B cell (primary cell): ENCODE results near the gene RSPH10B2. TPM values are rescaled to one million over a fixed set of nuclear protein-coding genes. Genes with fewer than 3 reads are reported as not detected.
"Not testable (repeated sequence)": the region's sequence is repeated elsewhere in the genome, so short reads cannot be mapped to it uniquely, and the experiment has no call there.

Experiments used
- ATAC-seq: fragments of 200-7000 bp; cut with Tn5 transposase; one replicate; pipeline ENCODE4 v1.10.0; 2021; ENCODE audit warnings: low read depth, mild to moderate bottlenecking, moderate number of reproducible peaks, moderate library complexity
- CTCF ChIA-PET: fragments of 350-600 bp; sonication (Branson Sonifier 250); formaldehyde crosslinking; loops from one replicate; lab custom pipeline; 2021; ENCODE audit warnings: antibody characterized with exemption, inconsistent platforms; lab: Charles Lee
- POLR2A ChIA-PET: fragments of 350-600 bp; sonication (Branson Sonifier 250); formaldehyde crosslinking; loops from one replicate; lab custom pipeline; 2021; ENCODE audit warnings: antibody characterized with exemption; lab: Charles Lee
- DNase-seq: peaks from one replicate; pipeline ENCODE4 v3.0.0; 2013
- H2AFZ ChIP-seq: 2 replicates; pipeline ENCODE4 v1.6.1; 2012; ENCODE audit warnings: mild to moderate bottlenecking, low read depth, low read length; ENCODE audit not compliant: insufficient read depth, poor library complexity, severe bottlenecking
- H3K27ac ChIP-seq, 2 donors: 1 replicate in 1 of 2; 2 replicates in 1 of 2; pipeline ENCODE4 v1.5.1; 2012 to 2013; ENCODE audit warnings: low read length in 2 of 2, mild to moderate bottlenecking in 2 of 2, moderate library complexity in 1 of 2
- H3K27me3 ChIP-seq, 4 experiments: fragments of 200-600 bp in 1 of 4; sonication (generic) in 1 of 4; replicated peaks in 1 of 4; 1 replicate in 2 of 4; 2 replicates in 2 of 4; pipeline versions ENCODE4 v1.6.1 to v1.7.0; 2013 to 2016; ENCODE audit warnings: low read length in 3 of 4, mild to moderate bottlenecking in 2 of 4, mixed read lengths in 1 of 4, moderate library complexity in 1 of 4; ENCODE audit not compliant: insufficient read depth in 4 of 4, control insufficient read depth in 3 of 4; ENCODE audit errors: control extremely low read depth in 1 of 4
- H3K36me3 ChIP-seq, 2 experiments: replicated peaks in 1 of 2; 1 replicate in 1 of 2; 2 replicates in 1 of 2; pipeline versions ENCODE4 v1.6.1 to v1.7.1; 2013; ENCODE audit warnings: low read length in 1 of 2; ENCODE audit not compliant: insufficient read depth in 2 of 2, control insufficient read depth in 1 of 2; ENCODE audit errors: control extremely low read depth in 1 of 2, extremely low read depth in 1 of 2
- H3K4me1 ChIP-seq, 2 donors: fragments of 200-600 bp in 1 of 2; sonication (generic) in 1 of 2; 1 replicate in 1 of 2; 2 replicates in 1 of 2; pipeline versions ENCODE4 v1.5.1 to v1.6.1; 2013 to 2017; ENCODE audit warnings: low read length in 2 of 2; ENCODE audit not compliant: control insufficient read depth in 2 of 2, insufficient read depth in 2 of 2
- H3K4me2 ChIP-seq: replicated peaks from 2 replicates; pipeline ENCODE3; 2012; ENCODE audit warnings: mild to moderate bottlenecking, low read depth, low read length; ENCODE audit not compliant: poor library complexity, severe bottlenecking
- H3K4me3 ChIP-seq, 5 experiments: fragments of 200-600 bp in 1 of 5; sonication (generic) in 1 of 5; 1 replicate in 3 of 5; 2 replicates in 2 of 5; pipeline versions ENCODE4 v1.5.1 to v1.7.0; 2011 to 2016; ENCODE audit warnings: low read length in 4 of 5, mild to moderate bottlenecking in 4 of 5, low read depth in 2 of 5, control low read depth in 1 of 5, moderate library complexity in 1 of 5; ENCODE audit not compliant: insufficient read depth in 1 of 5; ENCODE audit errors: control extremely low read depth in 1 of 5, extremely low read depth in 1 of 5
- H3K79me2 ChIP-seq: fragments of 200-600 bp; sonication (generic); one replicate; pipeline ENCODE4 v1.6.0; 2016; ENCODE audit warnings: low read length; ENCODE audit not compliant: control insufficient read depth, insufficient read depth
- H3K9ac ChIP-seq: fragments of 200-600 bp; sonication (generic); 2 replicates; pipeline ENCODE4 v1.6.1; 2017; ENCODE audit warnings: mild to moderate bottlenecking, low read length, moderate library complexity
- H3K9me3 ChIP-seq, 3 donors: one replicate each; pipeline versions ENCODE4 v1.6.1 to v1.7.1; 2013; ENCODE audit warnings: low read length in 2 of 3; ENCODE audit not compliant: control insufficient read depth in 2 of 3, insufficient read depth in 1 of 3; ENCODE audit errors: control extremely low read depth in 1 of 3
- H4K20me1 ChIP-seq: 2 replicates; pipeline ENCODE4 v1.6.0; 2012; ENCODE audit warnings: mild to moderate bottlenecking, low read length; ENCODE audit not compliant: insufficient read depth, control insufficient read depth, poor library complexity, severe bottlenecking
- H3K27ac Mint-ChIP-seq: one replicate; pipeline ENCODE4 v1.8.0; 2021; ENCODE audit warnings: mixed read lengths
- H3K27me3 Mint-ChIP-seq: one replicate; pipeline ENCODE4 v1.8.0; 2021; ENCODE audit warnings: mixed read lengths
- H3K4me1 Mint-ChIP-seq: one replicate; pipeline ENCODE4 v1.8.0; 2021; ENCODE audit warnings: mixed read lengths
- H3K4me3 Mint-ChIP-seq: one replicate; pipeline ENCODE4 v1.8.0; 2021; ENCODE audit warnings: mixed read lengths
- H3K9me3 Mint-ChIP-seq: one replicate; pipeline ENCODE4 v1.8.0; 2022; ENCODE audit warnings: mixed read lengths; ENCODE audit not compliant: insufficient read depth
- EZH2 ChIP-seq: IDR thresholded peaks from 2 replicates; pipeline ENCODE4 v1.6.1; 2012; ENCODE audit warnings: borderline replicate concordance, low read depth, mild to moderate bottlenecking, moderate library complexity, low read length; ENCODE audit not compliant: insufficient read depth, poor library complexity, severe bottlenecking
- WGBS: methylation state at CpG from one replicate; pipeline ENCODE4 v1.1.5; 2013; ENCODE audit warnings: missing lambda C conversion rate; ENCODE audit not compliant: insufficient coverage; 5-methylcytosine and 5-hydroxymethylcytosine counted together
- intact Hi-C: fragments of 100-400 bp; cut with micrococcal nuclease; formaldehyde crosslinking; loops from one replicate; pipeline ENCODE4 v1.10.0; 2022
- polyA plus RNA-seq: library from polyadenylated mRNA; depleted of rRNA; stranded (reverse); fragments of >200 nt; gene quantifications from 2 replicates; pipeline ENCODE4 v1.2.3, GENCODE V29; 2012
- total RNA-seq, 2 donors: library from RNA; stranded (reverse); fragments of 120-200 nt in 1 of 2; gene quantifications; 1 replicate in 1 of 2; 2 replicates in 1 of 2; pipeline versions ENCODE4 v1.2.3 to v1.2.4, GENCODE V29; 2013 to 2022
- TF ChIP-seq, protein P1 (sequence below): fragments of 200-600 bp; IDR thresholded peaks from one replicate; pipeline ENCODE4 v1.8.0; 2022; ENCODE audit warnings: antibody characterized with exemption, mild to moderate bottlenecking

RSPH10B2 gene
- total and polyA plus RNA-seq, 2 donors (not counting 1 experiment from before 2014, with no cell fraction given): 1.4 TPM; not detected in 1

GRCh38 chr7:6718124-6718523 is 35.8 kb upstream of the RSPH10B2 start:
- Histone ChIP-seq H3K27me3 (no peaks in the 10 kb centered on the region), H3K79me2 (no peaks in the 10 kb centered on the region), H3K27ac (no peak overlapping the region), H2AFZ (no peak overlapping the region), H3K4me1 (peaks cover 0 to 2% of the 10 kb centered on the region in 2 donors), H3K4me2 (no peak overlapping the region), H3K36me3 (no peaks in the 10 kb centered on the region), H4K20me1 (no peaks in the 10 kb centered on the region), H3K4me3 (no peak overlapping the region), H3K9ac (no peak overlapping the region), H3K9me3 (no peaks in the 10 kb centered on the region)
- DNase-seq (no peak), ATAC-seq (no peak)
- CTCF ChIA-PET: no interaction called here
- peaks cover 15% of the 10 kb centered on the region for H3K27me3 Mint-ChIP-seq
- WGBS: 52% methylated on average over 6 of the region's 6 CpGs
- POLR2A ChIA-PET: no interaction called here
- H3K4me1 Mint-ChIP-seq: peaks cover 5% of the 10 kb centered on the region
- intact Hi-C loops: no loop called here
- H3K4me3 Mint-ChIP-seq: no peak overlapping the region
- no peaks in the 10 kb centered on the region for H3K9me3 Mint-ChIP-seq
- TF ChIP-seq, protein P1, sequence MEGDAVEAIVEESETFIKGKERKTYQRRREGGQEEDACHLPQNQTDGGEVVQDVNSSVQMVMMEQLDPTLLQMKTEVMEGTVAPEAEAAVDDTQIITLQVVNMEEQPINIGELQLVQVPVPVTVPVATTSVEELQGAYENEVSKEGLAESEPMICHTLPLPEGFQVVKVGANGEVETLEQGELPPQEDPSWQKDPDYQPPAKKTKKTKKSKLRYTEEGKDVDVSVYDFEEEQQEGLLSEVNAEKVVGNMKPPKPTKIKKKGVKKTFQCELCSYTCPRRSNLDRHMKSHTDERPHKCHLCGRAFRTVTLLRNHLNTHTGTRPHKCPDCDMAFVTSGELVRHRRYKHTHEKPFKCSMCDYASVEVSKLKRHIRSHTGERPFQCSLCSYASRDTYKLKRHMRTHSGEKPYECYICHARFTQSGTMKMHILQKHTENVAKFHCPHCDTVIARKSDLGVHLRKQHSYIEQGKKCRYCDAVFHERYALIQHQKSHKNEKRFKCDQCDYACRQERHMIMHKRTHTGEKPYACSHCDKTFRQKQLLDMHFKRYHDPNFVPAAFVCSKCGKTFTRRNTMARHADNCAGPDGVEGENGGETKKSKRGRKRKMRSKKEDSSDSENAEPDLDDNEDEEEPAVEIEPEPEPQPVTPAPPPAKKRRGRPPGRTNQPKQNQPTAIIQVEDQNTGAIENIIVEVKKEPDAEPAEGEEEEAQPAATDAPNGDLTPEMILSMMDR: no peak
- TF ChIP-seq EZH2: no peak
- no peak overlapping the region for H3K27ac Mint-ChIP-seq

DNA sequence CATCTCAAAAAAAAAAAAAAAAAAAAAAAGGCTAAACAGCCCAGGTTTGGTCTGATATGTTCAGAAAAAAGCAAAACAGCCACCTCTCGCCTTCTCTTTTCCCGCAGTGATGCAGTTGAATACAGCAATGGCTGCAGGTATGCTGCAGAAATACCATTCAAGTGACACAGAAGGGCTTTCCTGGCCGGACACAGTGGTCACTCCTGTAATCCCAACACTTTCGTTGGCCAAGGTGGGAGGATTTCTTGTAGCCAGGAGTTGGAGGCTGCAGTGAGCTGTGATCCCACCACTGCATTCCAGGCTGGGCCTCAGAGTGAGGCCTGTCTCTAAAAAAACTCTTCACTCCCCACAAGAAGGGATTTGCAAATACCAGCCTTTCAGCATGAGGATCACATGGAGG is 29.6 kb upstream of the RSPH10B2 start:
- H4K20me1 ChIP-seq, ATAC-seq: not testable (repeated sequence)
- H3K4me1 Mint-ChIP-seq: peaks cover 25% of the 10 kb centered on the region

More for the DNA sequence above, 29.6 kb upstream of the RSPH10B2 start:
- H3K27ac ChIP-seq, H3K36me3 ChIP-seq, H3K27me3 Mint-ChIP-seq, H2AFZ ChIP-seq, POLR2A ChIA-PET, H3K4me3 Mint-ChIP-seq, H3K27ac Mint-ChIP-seq, H3K79me2 ChIP-seq, DNase-seq, H3K4me3 ChIP-seq, H3K9ac ChIP-seq, H3K9me3 ChIP-seq, intact Hi-C loops, H3K9me3 Mint-ChIP-seq, H3K27me3 ChIP-seq, CTCF ChIA-PET, H3K4me2 ChIP-seq: not testable (repeated sequence)
- H3K4me1 ChIP-seq: peaks cover 20 to 24% of the 10 kb centered on the region in 2 donors
- 100% methylated on average over 2 of the region's 4 CpGs for WGBS
